Esophagus muscularis mucosa (tissue), 4 donors: ENCODE data around the gene CYFIP2. TPM values are rescaled to one million over a fixed set of nuclear protein-coding genes. Genes with fewer than 3 reads are reported as not detected.

Experiments used
- DNase-seq: peaks from one replicate; pipeline ENCODE4 v3.0.0-alpha.2; 2017; ENCODE audit errors: extremely low spot score
- H3K27ac ChIP-seq, 4 donors: fragments of 200-600 bp; sonication (generic); replicated peaks in 1 of 4; 1 replicate in 3 of 4; 2 replicates in 1 of 4; pipeline ENCODE4 v1.5.1; 2016 to 2019; ENCODE audit warnings: mild to moderate bottlenecking in 1 of 4
- H3K27me3 ChIP-seq, 4 donors: fragments of 200-600 bp; sonication (generic); one replicate each; pipeline versions ENCODE4 v1.5.1 to v1.6.0; 2016 to 2019
- H3K36me3 ChIP-seq, 4 donors: fragments of 200-600 bp; sonication (generic); one replicate each; pipeline ENCODE4 v1.5.1; 2016 to 2019
- H3K4me1 ChIP-seq, 4 donors: fragments of 200-600 bp; sonication (generic); one replicate each; pipeline ENCODE4 v1.5.1; 2016 to 2019
- H3K4me3 ChIP-seq, 4 donors: fragments of 200-600 bp; sonication (generic); 1 replicate in 2 of 4; 2 replicates in 2 of 4; pipeline ENCODE4 v1.5.1; 2016 to 2019; ENCODE audit warnings: mild to moderate bottlenecking in 4 of 4, moderate library complexity in 1 of 4
- H3K9me3 ChIP-seq, 4 donors: fragments of 200-600 bp; sonication (generic); 1 replicate in 3 of 4; 2 replicates in 1 of 4; pipeline ENCODE4 v1.5.1; 2016 to 2019
- EP300 ChIP-seq: sonication (generic); formaldehyde crosslinking; IDR thresholded peaks from one replicate; pipeline ENCODE4 v1.6.1; 2017; ENCODE audit warnings: antibody characterized with exemption
- POLR2A ChIP-seq: fragments of 450-650 bp; IDR thresholded peaks from one replicate; pipeline ENCODE4 v1.6.1; 2017; ENCODE audit warnings: antibody characterized with exemption, moderate library complexity, mild to moderate bottlenecking, low read depth
- POLR2AphosphoS5 ChIP-seq, 2 donors: sonication (generic); formaldehyde crosslinking; IDR thresholded peaks; one replicate each; pipeline ENCODE4 v1.6.1; 2017; ENCODE audit warnings: antibody characterized with exemption in 2 of 2
- WGBS: methylation state at CpG from one replicate; pipeline ENCODE4 v1.1.5; 2018; 5-methylcytosine and 5-hydroxymethylcytosine counted together
- intact Hi-C: fragments of 100-400 bp; cut with DNase I; formaldehyde crosslinking; loops from one replicate; pipeline ENCODE4 v1.15.1; 2023
- total RNA-seq, 4 donors: library from RNA; depleted of rRNA; stranded (reverse); fragments of >200 nt; gene quantifications; one replicate each; pipeline versions ENCODE4 v1.1.0 to v1.2.1, GENCODE V29; 2016
- TF ChIP-seq, protein P1 (sequence below), 3 experiments: fragments of 200-600 bp in 2 of 3; fragments of 450-650 bp in 1 of 3; sonication (generic) in 2 of 3; IDR thresholded peaks; one replicate each; pipeline ENCODE4 v1.5.1; 2017 to 2019; ENCODE audit warnings: antibody characterized with exemption in 3 of 3, mild to moderate bottlenecking in 2 of 3, moderate library complexity in 1 of 3

CYFIP2 gene
- total RNA-seq, 4 donors from 2014 or later = 12.6 to 24.9 (median 14.6) TPM

- intact Hi-C loops = no loop called here
- peak; percentile 29 for DNase-seq
- Histone ChIP-seq H3K9me3 (no peaks in the 10 kb centered on the region), H3K4me3 (no peak overlapping the region), H3K27ac (peak overlapping the region; percentile 11 to 92 (median 88)), H3K4me1 (peaks cover 3 to 63% (median 39%) of the 10 kb centered on the region in 4 donors), H3K36me3 (peaks cover 0 to 6% (median 0%) of the 10 kb centered on the region in 4 donors), H3K27me3 (no peaks in the 10 kb centered on the region)
- WGBS = 96% methylated on average over 3 of the region's 3 CpGs
- TF ChIP-seq EP300 (no peak), POLR2A (no peak), POLR2AphosphoS5 (IDR thresholded peaks at IDR 0.05) (no peak)
- TF ChIP-seq, protein P1, sequence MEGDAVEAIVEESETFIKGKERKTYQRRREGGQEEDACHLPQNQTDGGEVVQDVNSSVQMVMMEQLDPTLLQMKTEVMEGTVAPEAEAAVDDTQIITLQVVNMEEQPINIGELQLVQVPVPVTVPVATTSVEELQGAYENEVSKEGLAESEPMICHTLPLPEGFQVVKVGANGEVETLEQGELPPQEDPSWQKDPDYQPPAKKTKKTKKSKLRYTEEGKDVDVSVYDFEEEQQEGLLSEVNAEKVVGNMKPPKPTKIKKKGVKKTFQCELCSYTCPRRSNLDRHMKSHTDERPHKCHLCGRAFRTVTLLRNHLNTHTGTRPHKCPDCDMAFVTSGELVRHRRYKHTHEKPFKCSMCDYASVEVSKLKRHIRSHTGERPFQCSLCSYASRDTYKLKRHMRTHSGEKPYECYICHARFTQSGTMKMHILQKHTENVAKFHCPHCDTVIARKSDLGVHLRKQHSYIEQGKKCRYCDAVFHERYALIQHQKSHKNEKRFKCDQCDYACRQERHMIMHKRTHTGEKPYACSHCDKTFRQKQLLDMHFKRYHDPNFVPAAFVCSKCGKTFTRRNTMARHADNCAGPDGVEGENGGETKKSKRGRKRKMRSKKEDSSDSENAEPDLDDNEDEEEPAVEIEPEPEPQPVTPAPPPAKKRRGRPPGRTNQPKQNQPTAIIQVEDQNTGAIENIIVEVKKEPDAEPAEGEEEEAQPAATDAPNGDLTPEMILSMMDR (IDR thresholded peaks at IDR 0.05) = no peak
Measured at GRCh38 chr5:157379983-157380382, 114.1 kb downstream of the CYFIP2 start.

DNA sequence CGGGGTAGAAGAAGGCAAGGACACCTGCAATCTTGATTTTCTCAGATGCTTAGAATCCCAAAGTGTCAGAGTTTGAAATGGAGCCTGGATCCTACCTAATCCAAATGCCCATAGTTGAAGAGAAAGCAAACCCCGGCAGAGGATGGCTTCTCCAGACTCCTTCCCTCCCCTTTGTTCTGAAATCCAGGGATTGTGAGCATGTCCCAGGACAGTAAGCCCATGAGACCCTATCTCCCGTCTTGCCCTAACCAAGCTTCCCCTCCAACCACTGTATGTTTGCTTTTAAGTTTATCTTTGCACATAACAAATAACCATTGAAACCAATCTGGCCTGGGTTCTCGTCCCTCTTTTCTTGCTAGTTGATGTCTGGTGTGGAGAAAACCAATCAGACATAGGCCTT lies 115.8 kb downstream of the CYFIP2 start:
- intact Hi-C loops = no loop called here

DNA sequence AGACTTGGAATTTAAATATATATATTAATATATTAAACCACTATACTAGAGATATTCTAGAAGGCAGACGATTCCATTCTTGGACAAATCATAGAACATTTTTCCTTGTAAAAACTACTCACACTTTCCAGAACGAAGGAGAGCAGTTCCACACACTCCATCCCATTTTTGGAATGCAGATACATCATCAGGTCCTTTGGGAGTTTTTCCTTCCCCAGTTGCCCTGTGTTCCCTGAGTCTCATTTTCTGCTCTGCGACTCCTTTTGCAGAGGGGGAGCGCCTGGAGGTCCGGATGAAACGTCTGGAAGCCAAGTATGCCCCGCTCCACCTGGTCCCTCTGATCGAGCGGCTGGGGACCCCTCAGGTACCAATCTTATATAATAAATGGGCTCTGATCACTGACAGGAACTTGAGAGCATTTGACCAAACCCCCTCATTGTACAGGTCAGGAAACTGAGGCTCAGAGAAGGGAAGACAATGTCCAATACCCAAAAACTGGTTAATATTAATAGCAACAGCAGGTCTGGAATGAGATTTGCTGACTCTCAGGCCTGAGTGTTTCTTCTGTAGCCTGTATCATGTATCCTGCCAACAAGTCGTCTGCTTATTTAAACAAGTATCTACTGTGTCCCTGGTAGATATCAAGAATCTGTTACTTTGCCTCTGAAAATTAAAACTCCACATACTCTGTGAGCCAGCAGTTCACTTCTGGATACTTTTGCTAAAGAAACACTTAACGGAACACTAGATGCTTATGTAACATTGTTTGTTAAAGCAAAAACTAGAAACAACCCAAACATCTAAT lies 117.3 kb downstream of the CYFIP2 start:
- peaks cover 17 to 95% (median 68%) of the 10 kb centered on the region in 4 donors for H3K4me1 ChIP-seq
- peak overlapping the region; percentile 85 to 92 (median 88) for H3K27ac ChIP-seq
- TF ChIP-seq POLR2AphosphoS5 (IDR thresholded peaks at IDR 0.05) (peak in 1 of 2 donors; percentile 22), EP300 (no peak)
- TF ChIP-seq, protein P1 (IDR thresholded peaks at IDR 0.05) = no peak
- no peaks in the 10 kb centered on the region for H3K9me3 ChIP-seq
- peak overlapping the region in 1 of 4 donors; percentile 32 for H3K4me3 ChIP-seq
- intact Hi-C loops = no loop called here
- peaks cover 0 to 6% (median 0%) of the 10 kb centered on the region in 4 donors for H3K36me3 ChIP-seq
- 57% methylated on average over 11 of the region's 11 CpGs for WGBS
- peak; percentile 77 for DNase-seq
- H3K27me3 ChIP-seq = no peaks in the 10 kb centered on the region

More for the DNA sequence above, 115.8 kb downstream of the CYFIP2 start:
- Histone ChIP-seq H3K36me3 (peaks cover 0 to 6% (median 0%) of the 10 kb centered on the region in 4 donors), H3K4me1 (peaks cover 6 to 80% (median 54%) of the 10 kb centered on the region in 4 donors), H3K27me3 (no peaks in the 10 kb centered on the region), H3K27ac (peak overlapping the region; percentile 85 to 92 (median 88)), H3K9me3 (no peaks in the 10 kb centered on the region), H3K4me3 (peak overlapping the region in 1 of 4 donors; percentile 3)
- TF ChIP-seq POLR2AphosphoS5 (IDR thresholded peaks at IDR 0.05) (no peak), POLR2A (no peak), EP300 (no peak)
- TF ChIP-seq, protein P1 (IDR thresholded peaks at IDR 0.05) = no peak
- 75% methylated on average over 4 of the region's 4 CpGs for WGBS
- peak; percentile 60 for DNase-seq

DNA sequence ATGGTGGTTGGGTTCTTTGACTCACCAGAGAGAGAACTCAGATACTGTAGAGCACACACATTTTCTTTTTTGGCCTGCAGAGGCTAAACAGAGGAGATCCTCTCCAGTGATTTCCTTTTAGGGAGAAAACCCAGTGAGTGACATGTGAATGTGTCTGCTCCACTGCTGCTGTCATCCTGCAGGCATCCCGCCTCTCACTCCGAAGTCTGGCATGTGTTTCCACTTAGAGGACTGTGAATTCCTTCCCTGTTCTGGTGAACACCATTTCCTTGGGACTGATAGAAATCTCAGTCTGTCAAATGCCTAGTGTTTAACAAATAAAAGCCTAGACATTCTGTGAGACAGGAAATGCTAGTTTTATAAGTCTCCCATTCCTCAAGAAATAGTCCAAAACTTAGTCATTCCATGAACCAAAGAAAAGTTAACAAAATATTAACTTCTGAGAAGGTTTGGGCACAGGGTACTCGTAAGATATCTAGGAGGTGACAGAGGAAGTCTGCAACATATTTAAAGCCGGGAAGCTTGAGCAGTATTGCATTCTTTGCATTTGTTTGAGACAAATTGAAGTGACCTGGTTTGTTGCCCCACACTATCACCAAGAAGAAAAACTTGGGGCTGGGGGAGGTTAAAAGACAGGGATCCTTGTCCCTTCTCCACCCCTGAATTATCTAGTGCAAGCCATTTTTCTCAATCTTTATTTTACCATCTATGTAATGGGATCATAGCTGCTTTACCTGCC lies 119.2 kb downstream of the CYFIP2 start:
- 17% methylated on average over 4 of the region's 4 CpGs for whole genome bisulfite sequencing
- intact Hi-C loops = no loop called here
- Histone ChIP-seq H3K36me3 (peaks cover 0 to 19% (median 0%) of the 10 kb centered on the region in 4 donors), H3K4me1 (peaks cover 17 to 85% (median 73%) of the 10 kb centered on the region in 4 donors), H3K27me3 (no peaks in the 10 kb centered on the region), H3K4me3 (peak overlapping the region in 1 of 4 donors; percentile 32), H3K27ac (peak overlapping the region; percentile 85 to 92 (median 88)), H3K9me3 (no peaks in the 10 kb centered on the region)
- TF ChIP-seq EP300 (peak; percentile 4), POLR2AphosphoS5 (IDR thresholded peaks at IDR 0.05) (peak; percentile 78 to 88), POLR2A (no peak)
- TF ChIP-seq, protein P1 (IDR thresholded peaks at IDR 0.05) = no peak
- peak; percentile 60 for DNase-seq
